ENCODE results near the gene FXYD5.

- TF ChIP-seq, protein P1, sequence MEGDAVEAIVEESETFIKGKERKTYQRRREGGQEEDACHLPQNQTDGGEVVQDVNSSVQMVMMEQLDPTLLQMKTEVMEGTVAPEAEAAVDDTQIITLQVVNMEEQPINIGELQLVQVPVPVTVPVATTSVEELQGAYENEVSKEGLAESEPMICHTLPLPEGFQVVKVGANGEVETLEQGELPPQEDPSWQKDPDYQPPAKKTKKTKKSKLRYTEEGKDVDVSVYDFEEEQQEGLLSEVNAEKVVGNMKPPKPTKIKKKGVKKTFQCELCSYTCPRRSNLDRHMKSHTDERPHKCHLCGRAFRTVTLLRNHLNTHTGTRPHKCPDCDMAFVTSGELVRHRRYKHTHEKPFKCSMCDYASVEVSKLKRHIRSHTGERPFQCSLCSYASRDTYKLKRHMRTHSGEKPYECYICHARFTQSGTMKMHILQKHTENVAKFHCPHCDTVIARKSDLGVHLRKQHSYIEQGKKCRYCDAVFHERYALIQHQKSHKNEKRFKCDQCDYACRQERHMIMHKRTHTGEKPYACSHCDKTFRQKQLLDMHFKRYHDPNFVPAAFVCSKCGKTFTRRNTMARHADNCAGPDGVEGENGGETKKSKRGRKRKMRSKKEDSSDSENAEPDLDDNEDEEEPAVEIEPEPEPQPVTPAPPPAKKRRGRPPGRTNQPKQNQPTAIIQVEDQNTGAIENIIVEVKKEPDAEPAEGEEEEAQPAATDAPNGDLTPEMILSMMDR (IDR thresholded peaks at IDR 0.05) = no peak
- no peak for TF ChIP-seq POLR2A (IDR thresholded peaks at IDR 0.05)
These were observed 22.3 kb upstream of the FXYD5 start for GRCh38 chr19:35132254-35132653.

All from Peyer's patch (tissue), 4 donors.